ENCODE measurements around the gene BTBD9. TPM values are rescaled to one million over a fixed set of nuclear protein-coding genes. Genes with fewer than 3 reads are reported as not detected.

The BTBD9 gene
- total RNA-seq, 4 donors from 2014 or later = 5.5 to 14.1 (median 6.3) TPM

GRCh38 chr6:38216451-38216850 lies 423.3 kb downstream of the BTBD9 start:
- intact Hi-C loops (cut with DNase I; ENCODE audit: low total_unique reads) = no loop called here
- no peak for TF ChIP-seq CTCF (IDR thresholded peaks at IDR 0.05 in 4 of 5, conservative IDR thresholded peaks at IDR 0.05 in 1 of 5)
- TF ChIP-seq POLR2A (IDR thresholded peaks at IDR 0.05) = no peak
- Histone ChIP-seq H3K27me3 (no peaks in the 10 kb centered on the region), H3K4me1 (peaks cover 27 to 29% of the 10 kb centered on the region in 2 donors), H3K36me3 (no peaks in the 10 kb centered on the region), H3K4me3 (no peak overlapping the region), H3K27ac (no peak overlapping the region), H3K9me3 (no peaks in the 10 kb centered on the region)
- in situ Hi-C loops (cut with MboI; ENCODE audit: low sequenced_read_pairs in 4 of 4) = no loop called here
- DNase-seq (no peak), ATAC-seq (no peak)

DNA sequence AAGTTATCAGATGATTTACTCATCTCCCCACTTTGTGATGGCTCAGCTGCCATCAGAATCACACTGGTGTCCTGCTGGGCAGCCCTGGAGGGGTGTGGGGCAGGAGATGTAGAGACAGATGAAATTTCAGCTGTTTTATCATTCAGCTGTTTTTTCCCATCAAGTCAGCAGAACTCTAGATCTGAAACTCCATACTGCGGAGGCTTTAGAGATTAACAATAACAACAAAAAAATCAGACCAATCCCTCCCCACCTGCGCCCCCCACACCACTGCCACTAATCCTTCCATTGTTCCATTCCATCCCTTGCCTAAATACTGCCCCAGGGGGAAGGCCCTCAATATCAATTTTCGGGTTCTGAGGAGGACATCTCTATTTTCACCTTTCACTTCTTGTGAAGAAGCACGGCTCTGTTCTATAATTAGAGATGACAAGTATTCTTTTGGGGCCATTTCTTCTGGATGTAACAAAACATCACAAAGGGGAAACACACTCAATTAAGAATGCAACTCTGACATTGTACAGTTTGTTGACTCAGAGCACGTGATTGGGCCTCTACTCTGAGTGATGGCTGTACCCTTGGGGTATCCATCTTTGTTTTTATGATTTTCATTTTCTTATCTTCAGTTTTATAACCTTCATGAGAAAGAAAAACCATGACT lies 423.9 kb downstream of the BTBD9 start:
- H3K36me3 ChIP-seq = no peaks in the 10 kb centered on the region
- ATAC-seq = no peak

GRCh38 chr6:38215225-38215624 lies 424.5 kb downstream of the BTBD9 start:
- intact Hi-C loops (cut with DNase I; ENCODE audit: low total_unique reads) = no loop called here
- H3K4me1 ChIP-seq = peaks cover 27 to 29% of the 10 kb centered on the region in 2 donors
- in situ Hi-C loops (cut with MboI; ENCODE audit: low sequenced_read_pairs in 4 of 4) = no loop called here
- DNase-seq (no peak), ATAC-seq (no peak)
- no peaks in the 10 kb centered on the region for H3K36me3 ChIP-seq
- H3K27ac ChIP-seq = no peak overlapping the region
- no peak overlapping the region for H3K4me3 ChIP-seq
- no peaks in the 10 kb centered on the region for H3K9me3 ChIP-seq
- no peak for TF ChIP-seq POLR2A (IDR thresholded peaks at IDR 0.05)
- no peak for TF ChIP-seq CTCF (IDR thresholded peaks at IDR 0.05 in 4 of 5, conservative IDR thresholded peaks at IDR 0.05 in 1 of 5)
- H3K27me3 ChIP-seq = no peaks in the 10 kb centered on the region

More for the DNA sequence above, 423.9 kb downstream of the BTBD9 start:
- no peak overlapping the region for H3K4me3 ChIP-seq
- in situ Hi-C loops (cut with MboI; ENCODE audit: low sequenced_read_pairs in 4 of 4) (no loop called here), intact Hi-C loops (cut with DNase I; ENCODE audit: low total_unique reads) (no loop called here)
- H3K27ac ChIP-seq = no peak overlapping the region
- H3K4me1 ChIP-seq = peaks cover 27 to 29% of the 10 kb centered on the region in 2 donors
- no peak for TF ChIP-seq CTCF (IDR thresholded peaks at IDR 0.05 in 4 of 5, conservative IDR thresholded peaks at IDR 0.05 in 1 of 5)
- no peak for TF ChIP-seq POLR2A (IDR thresholded peaks at IDR 0.05)
- no peaks in the 10 kb centered on the region for H3K9me3 ChIP-seq
- no peaks in the 10 kb centered on the region for H3K27me3 ChIP-seq
- no peak for DNase-seq

DNA sequence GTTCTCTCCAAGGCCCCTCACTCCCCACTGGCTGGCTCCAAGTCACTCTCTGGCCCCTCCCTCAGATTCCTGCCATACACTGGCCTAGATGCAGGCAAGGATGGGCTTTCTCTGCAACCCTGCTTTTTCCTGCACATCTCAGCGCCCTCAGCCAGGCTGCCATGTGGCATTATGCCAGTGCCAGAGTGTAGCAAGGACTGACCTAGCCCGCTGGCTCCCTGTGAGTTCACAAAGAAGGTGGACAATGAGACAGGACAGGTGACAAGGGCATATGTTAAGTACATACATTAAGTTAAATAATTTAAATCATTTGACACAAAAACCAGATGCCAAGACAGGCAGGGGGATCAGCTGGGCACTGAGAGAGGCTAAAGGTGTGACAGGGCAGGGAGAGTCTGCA lies 425.6 kb downstream of the BTBD9 start:
- intact Hi-C loops (cut with DNase I; ENCODE audit: low total_unique reads) (no loop called here), in situ Hi-C loops (cut with MboI; ENCODE audit: low sequenced_read_pairs in 4 of 4) (no loop called here)
- H3K27ac ChIP-seq = no peak overlapping the region
- H3K9me3 ChIP-seq = no peaks in the 10 kb centered on the region
- peaks cover 27 to 29% of the 10 kb centered on the region in 2 donors for H3K4me1 ChIP-seq
- H3K36me3 ChIP-seq = no peaks in the 10 kb centered on the region
- DNase-seq (no peak), ATAC-seq (no peak)
- no peaks in the 10 kb centered on the region for H3K27me3 ChIP-seq
- no peak overlapping the region for H3K4me3 ChIP-seq
- TF ChIP-seq POLR2A (IDR thresholded peaks at IDR 0.05) = no peak
- TF ChIP-seq CTCF (IDR thresholded peaks at IDR 0.05 in 4 of 5, conservative IDR thresholded peaks at IDR 0.05 in 1 of 5) = no peak

GRCh38 chr6:38213251-38213658 lies 426.5 kb downstream of the BTBD9 start:
- Histone ChIP-seq H3K4me3 (no peak overlapping the region), H3K9me3 (no peaks in the 10 kb centered on the region), H3K36me3 (no peaks in the 10 kb centered on the region), H3K4me1 (peaks cover 27 to 29% of the 10 kb centered on the region in 2 donors), H3K27me3 (no peaks in the 10 kb centered on the region), H3K27ac (peak overlapping the region in 2 of 4 donors; percentile 25 to 41)
- intact Hi-C loops (cut with DNase I; ENCODE audit: low total_unique reads) (no loop called here), in situ Hi-C loops (cut with MboI; ENCODE audit: low sequenced_read_pairs in 4 of 4) (no loop called here)
- DNase-seq = no peak
- ATAC-seq = no peak
- TF ChIP-seq CTCF (IDR thresholded peaks at IDR 0.05 in 4 of 5, conservative IDR thresholded peaks at IDR 0.05 in 1 of 5) = no peak
- no peak for TF ChIP-seq POLR2A (IDR thresholded peaks at IDR 0.05)
